GM10266 (cell line): ENCODE measurements around the gene ENDOD1.
A peak's percentile ranks its signal among the peaks of the same experiment; 100 is the strongest.
"Not testable (repeated sequence)": the region's sequence is repeated elsewhere in the genome, so short reads cannot be mapped to it uniquely, and the experiment has no call there.

Source experiments
- DNase-seq: peaks from one replicate; pipeline ENCODE4 v3.0.0; 2012; ENCODE audit errors: extremely low spot score
- TF ChIP-seq, protein P1 (sequence below): IDR thresholded peaks from 2 replicates; pipeline ENCODE4 v1.5.1; 2012; ENCODE audit warnings: mild to moderate bottlenecking, low read depth; ENCODE audit not compliant: control insufficient read depth, insufficient read depth; ENCODE audit errors: missing control alignments

The ENDOD1 gene, protein sequence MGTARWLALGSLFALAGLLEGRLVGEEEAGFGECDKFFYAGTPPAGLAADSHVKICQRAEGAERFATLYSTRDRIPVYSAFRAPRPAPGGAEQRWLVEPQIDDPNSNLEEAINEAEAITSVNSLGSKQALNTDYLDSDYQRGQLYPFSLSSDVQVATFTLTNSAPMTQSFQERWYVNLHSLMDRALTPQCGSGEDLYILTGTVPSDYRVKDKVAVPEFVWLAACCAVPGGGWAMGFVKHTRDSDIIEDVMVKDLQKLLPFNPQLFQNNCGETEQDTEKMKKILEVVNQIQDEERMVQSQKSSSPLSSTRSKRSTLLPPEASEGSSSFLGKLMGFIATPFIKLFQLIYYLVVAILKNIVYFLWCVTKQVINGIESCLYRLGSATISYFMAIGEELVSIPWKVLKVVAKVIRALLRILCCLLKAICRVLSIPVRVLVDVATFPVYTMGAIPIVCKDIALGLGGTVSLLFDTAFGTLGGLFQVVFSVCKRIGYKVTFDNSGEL

DNA sequence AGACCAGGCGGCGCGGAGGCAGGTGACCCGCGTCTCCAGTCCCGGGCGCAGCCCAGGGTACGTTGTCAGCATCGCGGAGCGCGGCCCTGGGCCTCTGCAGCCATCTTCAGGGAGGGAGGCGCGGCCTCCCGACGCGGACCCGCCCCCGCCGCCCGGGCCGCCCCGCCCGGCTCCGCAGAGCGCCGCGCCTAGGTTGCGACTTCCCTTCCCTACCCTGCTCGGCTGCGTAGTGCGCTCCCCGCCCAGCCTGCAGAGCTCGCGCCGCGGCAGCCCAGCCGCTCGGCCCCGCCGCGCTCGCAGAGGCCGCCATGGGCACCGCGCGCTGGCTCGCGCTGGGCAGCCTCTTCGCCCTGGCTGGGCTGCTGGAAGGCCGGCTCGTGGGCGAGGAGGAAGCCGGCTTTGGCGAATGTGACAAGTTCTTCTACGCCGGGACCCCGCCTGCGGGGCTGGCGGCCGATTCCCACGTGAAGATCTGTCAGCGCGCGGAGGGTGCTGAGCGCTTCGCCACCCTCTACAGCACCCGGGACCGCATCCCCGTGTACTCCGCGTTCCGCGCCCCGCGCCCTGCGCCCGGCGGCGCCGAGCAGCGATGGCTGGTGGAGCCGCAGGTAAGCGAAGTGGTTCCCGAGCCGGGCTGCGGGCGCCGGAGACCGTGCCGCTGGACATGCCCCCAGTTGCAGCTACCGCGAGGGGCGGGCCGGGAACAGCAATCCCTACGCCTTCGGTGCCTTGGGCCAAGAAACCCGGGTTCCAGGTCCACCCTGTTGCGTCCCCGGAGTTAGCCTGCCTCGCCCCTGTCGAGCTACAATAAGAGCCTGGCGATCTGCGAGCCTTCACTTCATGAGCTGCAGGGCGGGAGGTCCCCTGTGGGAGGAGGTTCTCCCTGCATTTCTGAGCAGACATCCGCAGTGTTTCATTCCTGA lies at the start of gene ENDOD1:
Gene ENDOD1 (plus strand): TSS at position 227 of the 923 bp plus-strand sequence. CDS start 82 bp downstream, at position 309.
- TF ChIP-seq, protein P1, sequence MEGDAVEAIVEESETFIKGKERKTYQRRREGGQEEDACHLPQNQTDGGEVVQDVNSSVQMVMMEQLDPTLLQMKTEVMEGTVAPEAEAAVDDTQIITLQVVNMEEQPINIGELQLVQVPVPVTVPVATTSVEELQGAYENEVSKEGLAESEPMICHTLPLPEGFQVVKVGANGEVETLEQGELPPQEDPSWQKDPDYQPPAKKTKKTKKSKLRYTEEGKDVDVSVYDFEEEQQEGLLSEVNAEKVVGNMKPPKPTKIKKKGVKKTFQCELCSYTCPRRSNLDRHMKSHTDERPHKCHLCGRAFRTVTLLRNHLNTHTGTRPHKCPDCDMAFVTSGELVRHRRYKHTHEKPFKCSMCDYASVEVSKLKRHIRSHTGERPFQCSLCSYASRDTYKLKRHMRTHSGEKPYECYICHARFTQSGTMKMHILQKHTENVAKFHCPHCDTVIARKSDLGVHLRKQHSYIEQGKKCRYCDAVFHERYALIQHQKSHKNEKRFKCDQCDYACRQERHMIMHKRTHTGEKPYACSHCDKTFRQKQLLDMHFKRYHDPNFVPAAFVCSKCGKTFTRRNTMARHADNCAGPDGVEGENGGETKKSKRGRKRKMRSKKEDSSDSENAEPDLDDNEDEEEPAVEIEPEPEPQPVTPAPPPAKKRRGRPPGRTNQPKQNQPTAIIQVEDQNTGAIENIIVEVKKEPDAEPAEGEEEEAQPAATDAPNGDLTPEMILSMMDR: no peak
- peak; percentile 91 for DNase-seq

DNA sequence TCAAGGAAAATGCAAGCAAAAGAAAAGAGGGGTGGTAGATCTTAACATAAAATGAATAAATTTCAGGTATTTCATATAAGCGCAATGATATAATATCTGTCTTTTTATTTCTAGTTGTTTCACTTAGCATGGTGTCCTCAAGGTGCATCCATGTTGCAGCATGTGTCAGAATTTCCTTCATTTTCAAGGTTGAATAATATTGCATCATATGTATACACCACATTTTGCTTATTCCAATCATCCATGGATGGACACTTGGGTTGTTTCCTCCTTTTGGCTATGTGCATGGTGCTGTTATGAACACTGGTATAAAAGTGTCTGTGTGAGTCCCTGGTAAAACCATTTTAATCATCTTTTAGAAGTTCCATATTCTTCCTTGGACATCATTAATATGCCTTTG lies 47.4 kb upstream of the ENDOD1 start:
- TF ChIP-seq, protein P1: no peak

DNA sequence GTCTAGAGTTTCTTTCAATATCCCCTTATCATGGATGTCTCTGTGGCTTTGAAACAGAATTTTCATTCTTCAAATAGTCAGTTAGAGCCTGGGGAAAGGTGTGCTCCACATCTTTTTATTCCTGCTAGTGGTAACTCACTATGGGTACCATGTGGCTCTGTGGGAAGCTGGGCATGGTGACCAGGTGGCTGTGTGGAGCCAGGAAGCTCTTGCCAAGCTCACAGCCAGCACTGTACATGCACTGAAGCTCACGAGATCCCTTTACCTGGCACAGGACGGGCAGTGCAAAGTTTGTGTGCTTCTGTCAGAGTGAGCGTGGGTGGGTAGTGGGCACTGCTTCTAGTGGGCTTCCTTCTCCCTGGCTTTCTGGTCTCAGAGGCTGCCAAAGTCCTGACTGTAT lies 46.7 kb upstream of the ENDOD1 start:
- TF ChIP-seq, protein P1: no peak
- no peak for DNase-seq

More for the DNA sequence above, 47.4 kb upstream of the ENDOD1 start:
- no peak for DNase-seq

DNA sequence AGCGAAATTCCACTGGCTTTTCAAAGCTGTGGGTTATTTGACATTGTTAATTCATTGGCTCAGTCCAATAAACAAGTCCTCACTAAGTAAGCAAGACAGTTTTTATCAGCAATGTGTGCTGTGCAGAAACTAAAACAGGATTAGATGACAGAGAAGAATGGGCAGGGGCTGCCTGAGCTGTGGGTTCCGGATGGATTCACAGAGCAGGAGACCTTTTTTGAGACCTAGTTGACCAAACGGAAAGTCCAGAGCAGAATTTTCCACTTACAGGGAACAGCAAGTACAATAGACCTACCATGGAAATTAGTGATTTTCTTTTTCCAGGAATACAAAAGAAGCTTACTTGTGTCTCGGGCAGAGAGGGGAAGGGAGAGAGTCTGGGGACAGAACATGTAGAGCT lies 45.6 kb upstream of the ENDOD1 start:
- TF ChIP-seq, protein P1: no peak
- no peak for DNase-seq

DNA sequence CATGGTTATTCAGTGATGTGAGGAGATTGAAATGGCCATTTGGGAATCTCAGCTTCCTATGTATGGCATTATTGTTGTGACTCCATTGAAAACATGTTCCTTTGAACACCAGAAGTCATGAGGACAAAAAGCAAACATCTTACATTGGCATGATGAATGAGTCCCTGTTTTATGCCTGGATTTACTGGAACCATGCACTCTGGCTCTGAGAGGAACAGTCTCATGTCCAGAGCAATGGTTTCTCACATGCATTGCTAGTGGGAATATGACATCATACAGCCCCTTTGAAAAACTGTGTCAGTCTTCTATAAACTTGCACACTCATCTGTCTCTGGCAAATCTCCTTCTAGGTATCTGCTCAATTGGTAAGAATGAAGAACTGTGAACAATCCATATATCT lies 43.8 kb upstream of the ENDOD1 start:
- DNase-seq: no peak
- TF ChIP-seq, protein P1: no peak

DNA sequence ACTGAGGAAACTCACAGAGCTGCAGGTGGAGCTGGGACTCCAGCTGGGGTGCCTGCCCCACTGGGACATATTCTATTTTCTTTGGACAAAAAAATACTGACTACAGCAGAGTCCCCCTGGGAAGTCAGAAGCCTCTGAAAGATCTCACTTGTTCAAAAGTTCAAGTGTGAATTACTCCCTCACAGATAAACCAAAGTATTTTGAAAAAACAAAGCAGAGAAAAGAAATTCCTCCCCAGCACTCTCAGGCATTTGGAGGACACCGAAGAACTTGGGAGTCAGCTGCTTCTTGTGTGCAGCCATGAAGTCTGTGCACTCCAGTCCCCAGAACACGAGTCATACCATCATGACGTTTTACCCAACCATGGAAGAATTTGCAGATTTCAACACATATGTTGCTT lies 40.5 kb upstream of the ENDOD1 start, which contains the start of gene KDM4F:
Gene KDM4F (plus strand): TSS at position 301 of the 400 bp plus-strand sequence.
- DNase-seq: not testable (repeated sequence)

DNA sequence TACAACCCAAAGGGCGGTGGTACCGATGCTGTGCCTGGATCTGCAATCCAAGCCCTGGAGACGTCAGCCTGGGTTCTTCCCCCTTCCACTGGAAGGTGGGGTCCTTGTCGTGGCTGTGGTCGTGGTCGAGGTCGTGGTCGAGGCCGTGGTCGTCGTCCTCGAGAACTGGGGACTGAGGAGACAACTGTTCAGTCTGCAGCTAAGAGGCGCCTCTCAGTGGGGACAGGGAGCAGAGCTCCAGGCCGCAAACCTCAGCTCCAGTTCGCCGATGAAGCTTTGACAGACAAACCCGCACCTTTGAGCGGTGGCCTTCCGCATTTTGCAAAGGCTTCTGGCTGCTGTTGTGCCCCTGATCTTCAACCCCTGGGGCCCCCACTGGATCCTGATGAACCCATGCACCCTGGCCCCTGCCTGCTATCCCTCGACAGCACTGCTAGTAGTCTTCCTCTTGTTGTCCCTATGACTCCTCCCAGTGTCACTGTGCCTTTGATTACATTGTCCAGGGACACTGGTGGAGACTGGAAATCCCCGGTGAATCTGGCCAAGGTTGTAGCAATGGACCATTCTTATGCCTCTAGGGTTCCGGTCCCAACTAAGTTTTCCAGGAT lies 38.9 kb upstream of the ENDOD1 start:
- TF ChIP-seq, protein P1: no peak
- DNase-seq: no peak
